ENCODE measurements around the gene ZSCAN20.
"Not testable (repeated sequence)": the region's sequence is repeated elsewhere in the genome, so short reads cannot be mapped to it uniquely, and the experiment has no call there.

Gene ZSCAN20

GRCh38 chr1:33509276-33509675 is 36.8 kb downstream of the ZSCAN20 start:
- H4K8ac ChIP-seq (ENCODE audit: low read length); H2AK5ac ChIP-seq (ENCODE audit: low read length, severe bottlenecking); H2BK120ac ChIP-seq (ENCODE audit: low read depth, low read length); H2BK15ac ChIP-seq (ENCODE audit: low read depth, poor library complexity, severe bottlenecking); H2BK5ac ChIP-seq (ENCODE audit: low read depth, low read length, poor library complexity, severe bottlenecking); H3K4ac ChIP-seq (ENCODE audit: low read depth in 1 of 2, low read length in 2 of 2); H3K27me3 ChIP-seq (ENCODE audit: control insufficient read depth in 1 of 2, insufficient read depth in 1 of 2, low read length in 2 of 2); H3K23ac ChIP-seq (ENCODE audit: low read length in 2 of 2); H3K9me3 ChIP-seq (ENCODE audit: control insufficient read depth, low read length); H3K27ac ChIP-seq (ENCODE audit: low read length, poor library complexity, severe bottlenecking); H3K4me3 ChIP-seq (ENCODE audit: insufficient read depth in 1 of 2, low read depth in 1 of 2, low read length in 2 of 2); H3K18ac ChIP-seq (ENCODE audit: low read depth in 1 of 2, low read length in 2 of 2); H4K91ac ChIP-seq (ENCODE audit: low read length); H3K14ac ChIP-seq (ENCODE audit: low read length in 2 of 2); H3K79me1 ChIP-seq (replicated peaks; ENCODE audit: low read length, poor library complexity, severe bottlenecking); H2AFZ ChIP-seq (ENCODE audit: low read depth, low read length); H2BK12ac ChIP-seq (ENCODE audit: low read length in 2 of 2); H3K36me3 ChIP-seq (ENCODE audit: control insufficient read depth in 1 of 2, insufficient read depth in 2 of 2, low read depth in 1 of 2, low read length in 2 of 2); H3K4me2 ChIP-seq (ENCODE audit: low read length, poor library complexity, severe bottlenecking); DNase-seq; H3K9ac ChIP-seq (ENCODE audit: low read length); H3K4me1 ChIP-seq (ENCODE audit: control insufficient read depth, insufficient read depth, low read depth, low read length): not testable (repeated sequence)
- 95% methylated on average over 18 of the region's 24 CpGs for WGBS

GRCh38 chr1:33512226-33513011 is 40.0 kb downstream of the ZSCAN20 start:
- no peaks in the 10 kb centered on the region for H3K36me3 ChIP-seq (ENCODE audit: control insufficient read depth in 1 of 2, insufficient read depth in 2 of 2, low read depth in 1 of 2, low read length in 2 of 2)
- H3K79me1 ChIP-seq (replicated peaks; ENCODE audit: low read length, poor library complexity, severe bottlenecking) = no peaks in the 10 kb centered on the region
- H3K18ac ChIP-seq (ENCODE audit: low read depth in 1 of 2, low read length in 2 of 2) = no peak overlapping the region

DNA sequence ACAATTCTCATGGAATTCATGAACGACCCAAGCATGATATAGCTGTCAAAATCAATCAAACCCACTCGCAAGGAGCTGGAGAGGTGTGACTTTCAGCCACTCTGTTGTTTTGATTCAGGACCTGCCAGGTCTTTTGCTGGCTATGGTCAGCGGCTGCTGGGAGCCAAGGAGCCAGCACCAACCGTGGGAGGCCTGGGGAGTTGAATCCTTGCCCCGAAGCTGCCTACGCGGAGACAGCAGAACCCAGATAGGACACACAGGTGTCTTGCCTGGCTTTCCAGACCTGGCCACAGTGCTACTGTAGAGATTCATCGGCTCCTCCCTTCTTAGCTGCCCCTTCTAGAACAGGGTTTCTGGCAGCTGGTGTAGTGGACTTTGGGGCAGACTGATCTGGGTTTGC is 42.7 kb downstream of the ZSCAN20 start:
- Histone ChIP-seq H3K27ac (ENCODE audit: low read length, poor library complexity, severe bottlenecking) (no peak overlapping the region), H4K91ac (ENCODE audit: low read length) (no peak overlapping the region), H3K9ac (ENCODE audit: low read length) (no peak overlapping the region), H2BK120ac (ENCODE audit: low read depth, low read length) (no peak overlapping the region), H3K14ac (ENCODE audit: low read length in 2 of 2) (no peak overlapping the region), H3K9me3 (ENCODE audit: control insufficient read depth, low read length) (no peaks in the 10 kb centered on the region), H3K79me1 (replicated peaks; ENCODE audit: low read length, poor library complexity, severe bottlenecking) (no peaks in the 10 kb centered on the region), H3K4me2 (ENCODE audit: low read length, poor library complexity, severe bottlenecking) (no peak overlapping the region), H2BK5ac (ENCODE audit: low read depth, low read length, poor library complexity, severe bottlenecking) (no peak overlapping the region), H3K18ac (ENCODE audit: low read depth in 1 of 2, low read length in 2 of 2) (no peak overlapping the region), H3K36me3 (ENCODE audit: control insufficient read depth in 1 of 2, insufficient read depth in 2 of 2, low read depth in 1 of 2, low read length in 2 of 2) (peaks cover 0 to 12% of the 10 kb centered on the region in 2 experiments), H3K4me3 (ENCODE audit: insufficient read depth in 1 of 2, low read depth in 1 of 2, low read length in 2 of 2) (no peak overlapping the region), H3K27me3 (ENCODE audit: control insufficient read depth in 1 of 2, insufficient read depth in 1 of 2, low read length in 2 of 2) (peaks cover 0 to 5% of the 10 kb centered on the region in 2 experiments), H3K4me1 (ENCODE audit: control insufficient read depth, insufficient read depth, low read depth, low read length) (no peaks in the 10 kb centered on the region), H2AK5ac (ENCODE audit: low read length, severe bottlenecking) (no peak overlapping the region), H2BK12ac (ENCODE audit: low read length in 2 of 2) (no peak overlapping the region), H4K8ac (ENCODE audit: low read length) (no peak overlapping the region), H3K23ac (ENCODE audit: low read length in 2 of 2) (no peak overlapping the region), H2AFZ (ENCODE audit: low read depth, low read length) (no peak overlapping the region), H3K4ac (ENCODE audit: low read depth in 1 of 2, low read length in 2 of 2) (no peak overlapping the region), H2BK15ac (ENCODE audit: low read depth, poor library complexity, severe bottlenecking) (no peak overlapping the region)
- DNase-seq = no peak
- 93% methylated on average over 7 of the region's 8 CpGs for WGBS

More at GRCh38 chr1:33512226-33513011, 40.0 kb downstream of the ZSCAN20 start:
- Histone ChIP-seq H4K91ac (ENCODE audit: low read length) (no peak overlapping the region), H2AK5ac (ENCODE audit: low read length, severe bottlenecking) (no peak overlapping the region), H3K4me2 (ENCODE audit: low read length, poor library complexity, severe bottlenecking) (no peak overlapping the region), H2AFZ (ENCODE audit: low read depth, low read length) (no peak overlapping the region), H3K4me3 (ENCODE audit: insufficient read depth in 1 of 2, low read depth in 1 of 2, low read length in 2 of 2) (no peak overlapping the region), H3K4ac (ENCODE audit: low read depth in 1 of 2, low read length in 2 of 2) (no peak overlapping the region), H3K9ac (ENCODE audit: low read length) (no peak overlapping the region), H3K23ac (ENCODE audit: low read length in 2 of 2) (no peak overlapping the region), H2BK120ac (ENCODE audit: low read depth, low read length) (no peak overlapping the region), H4K8ac (ENCODE audit: low read length) (no peak overlapping the region), H2BK5ac (ENCODE audit: low read depth, low read length, poor library complexity, severe bottlenecking) (no peak overlapping the region), H3K9me3 (ENCODE audit: control insufficient read depth, low read length) (no peaks in the 10 kb centered on the region), H3K4me1 (ENCODE audit: control insufficient read depth, insufficient read depth, low read depth, low read length) (no peaks in the 10 kb centered on the region), H3K27ac (ENCODE audit: low read length, poor library complexity, severe bottlenecking) (no peak overlapping the region), H2BK12ac (ENCODE audit: low read length in 2 of 2) (no peak overlapping the region), H2BK15ac (ENCODE audit: low read depth, poor library complexity, severe bottlenecking) (no peak overlapping the region), H3K14ac (ENCODE audit: low read length in 2 of 2) (no peak overlapping the region), H3K27me3 (ENCODE audit: control insufficient read depth in 1 of 2, insufficient read depth in 1 of 2, low read length in 2 of 2) (peaks cover 0 to 5% of the 10 kb centered on the region in 2 experiments)
- no peak for DNase-seq
- WGBS = 97% methylated on average over 5 of the region's 6 CpGs

DNA sequence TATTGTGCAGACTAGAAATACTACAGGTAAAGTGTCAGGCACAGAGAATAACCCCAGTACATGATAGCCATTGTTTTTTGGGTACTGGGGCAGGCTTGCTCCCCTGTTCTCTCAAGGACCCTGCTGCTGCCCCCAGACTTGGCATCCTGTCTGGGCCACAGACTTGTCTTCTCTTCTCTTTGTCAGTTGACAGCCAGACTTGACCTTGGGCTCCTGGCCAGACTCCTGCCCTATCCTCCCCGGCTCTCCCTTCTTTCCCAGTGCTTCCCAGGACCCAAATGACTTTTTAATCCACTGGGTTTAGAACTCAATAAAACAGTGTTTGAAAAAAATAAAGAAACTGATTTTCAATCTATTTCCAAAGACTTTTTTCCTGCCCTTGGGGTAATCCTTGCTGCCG is 43.2 kb downstream of the ZSCAN20 start:
- Histone ChIP-seq H3K23ac (ENCODE audit: low read length in 2 of 2) (no peak overlapping the region), H3K27me3 (ENCODE audit: control insufficient read depth in 1 of 2, insufficient read depth in 1 of 2, low read length in 2 of 2) (peaks cover 0 to 5% of the 10 kb centered on the region in 2 experiments), H3K9ac (ENCODE audit: low read length) (no peak overlapping the region), H4K91ac (ENCODE audit: low read length) (no peak overlapping the region), H2BK5ac (ENCODE audit: low read depth, low read length, poor library complexity, severe bottlenecking) (no peak overlapping the region), H2BK120ac (ENCODE audit: low read depth, low read length) (no peak overlapping the region), H2BK12ac (ENCODE audit: low read length in 2 of 2) (no peak overlapping the region), H3K18ac (ENCODE audit: low read depth in 1 of 2, low read length in 2 of 2) (no peak overlapping the region), H3K4ac (ENCODE audit: low read depth in 1 of 2, low read length in 2 of 2) (no peak overlapping the region), H3K4me3 (ENCODE audit: insufficient read depth in 1 of 2, low read depth in 1 of 2, low read length in 2 of 2) (no peak overlapping the region), H2BK15ac (ENCODE audit: low read depth, poor library complexity, severe bottlenecking) (no peak overlapping the region), H3K79me1 (replicated peaks; ENCODE audit: low read length, poor library complexity, severe bottlenecking) (no peaks in the 10 kb centered on the region), H3K14ac (ENCODE audit: low read length in 2 of 2) (no peak overlapping the region), H3K27ac (ENCODE audit: low read length, poor library complexity, severe bottlenecking) (no peak overlapping the region), H3K9me3 (ENCODE audit: control insufficient read depth, low read length) (no peaks in the 10 kb centered on the region), H2AK5ac (ENCODE audit: low read length, severe bottlenecking) (no peak overlapping the region), H3K4me2 (ENCODE audit: low read length, poor library complexity, severe bottlenecking) (no peak overlapping the region), H3K4me1 (ENCODE audit: control insufficient read depth, insufficient read depth, low read depth, low read length) (no peaks in the 10 kb centered on the region), H2AFZ (ENCODE audit: low read depth, low read length) (no peak overlapping the region), H3K36me3 (ENCODE audit: control insufficient read depth in 1 of 2, insufficient read depth in 2 of 2, low read depth in 1 of 2, low read length in 2 of 2) (peaks cover 0 to 12% of the 10 kb centered on the region in 2 experiments), H4K8ac (ENCODE audit: low read length) (no peak overlapping the region)
- 92% methylated on average over 2 of the region's 2 CpGs for WGBS
- DNase-seq = no peak
